GM23338 (cell line): ENCODE results near the gene ITGB2. TPM values are rescaled to one million over a fixed set of nuclear protein-coding genes. Genes with fewer than 3 reads are reported as not detected.

Source experiments
- polyA plus RNA-seq: library from polyadenylated mRNA; unstranded; fragments of >200 nt; fragmentation: Nextera tagmentation; extraction: Ambion mirVana; gene quantifications from 2 replicates; pipeline ENCODE4 v1.2.1, GENCODE V29; 2016
- total RNA-seq: library from RNA; depleted of rRNA; stranded (reverse); fragments of >200 nt; shearing (Covaris generic); gene quantifications from 2 replicates; pipeline ENCODE4 v1.2.3, GENCODE V29; 2014; rRNA removed

Gene ITGB2
- total and polyA plus RNA-seq, 2 experiments from 2014 or later: 0.44 to 0.63 TPM

Other genes starting within 250 kb of the ITGB2 start
- gene KRTAP12-1, start 238.7 kb downstream of the ITGB2 start, total RNA-seq: not detected in 2 replicates
- not detected in 2 replicates for gene KRTAP12-1, start 238.7 kb downstream of the ITGB2 start, polyA plus RNA-seq
- not detected in 2 replicates for gene KRTAP10-12, start 223.7 kb downstream of the ITGB2 start, total RNA-seq
- gene KRTAP10-12, start 223.7 kb downstream of the ITGB2 start, polyA plus RNA-seq: not detected in 2 replicates
- 0.35 TPM in 1 of 2 replicates, not detected in the other for gene TSPEAR, start 209.3 kb downstream of the ITGB2 start, total RNA-seq
- 0.45 and 0.92 TPM in 2 replicates for gene TSPEAR, start 209.3 kb downstream of the ITGB2 start, polyA plus RNA-seq
- 100 and 112 TPM in 2 replicates for gene UBE2G2, start 119.1 kb downstream of the ITGB2 start, total RNA-seq
- 55.0 and 66.4 TPM in 2 replicates for gene UBE2G2, start 119.1 kb downstream of the ITGB2 start, polyA plus RNA-seq
- gene SUMO3, start 102.8 kb downstream of the ITGB2 start, total RNA-seq: 91.9 and 103 TPM in 2 replicates
- gene SUMO3, start 102.8 kb downstream of the ITGB2 start, polyA plus RNA-seq: 90.6 and 90.8 TPM in 2 replicates
- 168 and 172 TPM in 2 replicates for gene PTTG1IP, start 47.2 kb downstream of the ITGB2 start, total RNA-seq
- 96.0 and 99.9 TPM in 2 replicates for gene PTTG1IP, start 47.2 kb downstream of the ITGB2 start, polyA plus RNA-seq
- 36.3 and 41.5 TPM in 2 replicates for gene SLX9, start 19.1 kb upstream of the ITGB2 start, total RNA-seq
- 46.9 and 48.0 TPM in 2 replicates for gene SLX9, start 19.1 kb upstream of the ITGB2 start, polyA plus RNA-seq
- gene ADARB1, start 153.7 kb upstream of the ITGB2 start, total RNA-seq: 6.3 and 14.8 TPM in 2 replicates
- gene ADARB1, start 153.7 kb upstream of the ITGB2 start, polyA plus RNA-seq: 4.8 and 7.4 TPM in 2 replicates